HEK293T (cell line): ENCODE measurements around the gene FEM1C.

Experiments used
- CTCF ChIA-PET: fragments of 350-600 bp; formaldehyde crosslinking; extraction: SDS; loops from one replicate; lab custom pipeline; 2021; ENCODE audit warnings: antibody characterized with exemption, inconsistent platforms; lab: Yijun Ruan, JAX
- POLR2A ChIA-PET: fragments of 350-600 bp; formaldehyde crosslinking; extraction: SDS; loops from one replicate; lab custom pipeline; 2020; ENCODE audit warnings: antibody characterized with exemption, inconsistent platforms; lab: Yijun Ruan, JAX
- DNase-seq: peaks from one replicate; pipeline ENCODE4 v3.0.0; 2012; ENCODE audit warnings: mixed read lengths; ENCODE audit errors: extremely low spot score
- ARNT ChIP-seq: fragments of 450-650 bp; IDR thresholded peaks from 2 replicates; pipeline ENCODE4 v1.6.1; 2017; ENCODE audit warnings: mild to moderate bottlenecking
- BHLHE40 ChIP-seq: fragments of 450-650 bp; IDR thresholded peaks from 2 replicates; pipeline ENCODE4 v1.6.1; 2016; ENCODE audit warnings: mild to moderate bottlenecking, moderate library complexity, borderline replicate concordance
- CTBP1 ChIP-seq: fragments of 450-650 bp; IDR thresholded peaks from 2 replicates; pipeline ENCODE4 v1.6.1; 2016; ENCODE audit warnings: borderline replicate concordance
- ELF4 ChIP-seq: fragments of 450-650 bp; IDR thresholded peaks from 2 replicates; pipeline ENCODE4 v1.6.1; 2017; ENCODE audit warnings: antibody characterized with exemption
- FOXA1 ChIP-seq: fragments of 450-650 bp; IDR thresholded peaks from 2 replicates; pipeline ENCODE4 v1.6.1; 2016; ENCODE audit warnings: mild to moderate bottlenecking
- FOXK2 ChIP-seq: fragments of 450-650 bp; IDR thresholded peaks from 2 replicates; pipeline ENCODE4 v1.6.1; 2016; ENCODE audit warnings: mild to moderate bottlenecking
- FOXM1 ChIP-seq: fragments of 450-650 bp; IDR thresholded peaks from 2 replicates; pipeline ENCODE4 v1.6.1; 2017; ENCODE audit warnings: mild to moderate bottlenecking, borderline replicate concordance
- HDGF ChIP-seq: fragments of 450-650 bp; IDR thresholded peaks from 2 replicates; pipeline ENCODE4 v1.6.1; 2017; ENCODE audit warnings: antibody characterized with exemption, borderline replicate concordance
- L3MBTL2 ChIP-seq: fragments of 450-650 bp; conservative IDR thresholded peaks from 2 replicates; pipeline ENCODE4 v1.6.1; 2016; ENCODE audit warnings: mild to moderate bottlenecking
- LEF1 ChIP-seq: fragments of 450-650 bp; IDR thresholded peaks from 2 replicates; pipeline ENCODE4 v1.6.1; 2017; ENCODE audit warnings: mild to moderate bottlenecking, borderline replicate concordance
- NFRKB ChIP-seq: fragments of 450-650 bp; IDR thresholded peaks from 2 replicates; pipeline ENCODE4 v1.6.1; 2016; ENCODE audit warnings: mild to moderate bottlenecking, moderate library complexity
- SP1 ChIP-seq: fragments of 450-650 bp; IDR thresholded peaks from 2 replicates; pipeline ENCODE4 v1.6.1; 2017
- SUZ12 ChIP-seq: fragments of 450-650 bp; IDR thresholded peaks from 2 replicates; pipeline ENCODE4 v1.6.1; 2016; ENCODE audit warnings: mild to moderate bottlenecking
- TARDBP ChIP-seq: fragments of 450-650 bp; IDR thresholded peaks from 2 replicates; pipeline ENCODE4 v1.6.1; 2016
- ZNF384 ChIP-seq: fragments of 450-650 bp; IDR thresholded peaks from 2 replicates; pipeline ENCODE4 v1.6.1; 2016
- TF ChIP-seq, protein P1 (sequence below): fragments of 450-650 bp; IDR thresholded peaks from 2 replicates; pipeline ENCODE4 v1.6.1; 2016

FEM1C gene

DNA sequence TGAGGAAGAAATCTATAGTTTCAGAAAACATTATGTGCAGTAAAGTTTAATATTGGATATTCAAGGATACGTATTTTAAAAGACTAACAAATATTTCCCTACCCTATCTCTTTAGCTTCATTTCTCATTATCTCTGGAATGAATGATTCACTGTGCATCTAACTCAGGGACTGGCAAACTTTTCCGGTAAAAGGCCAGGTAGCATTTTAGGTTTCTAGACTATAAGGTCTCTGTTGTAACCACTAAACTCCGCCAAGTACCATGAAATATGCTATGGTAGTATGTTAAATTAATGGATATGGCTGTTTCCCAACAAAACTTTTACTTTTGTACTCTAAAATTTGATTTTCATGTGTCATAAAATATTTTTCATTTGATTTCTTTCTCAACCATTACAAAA lies 13.2 kb downstream of the FEM1C start:
- no peak for DNase-seq
- TF ChIP-seq L3MBTL2 (no peak), ELF4 (no peak), ZNF384 (no peak), CTBP1 (no peak), FOXK2 (no peak)
- ChIA-PET CTCF (no interaction called here), POLR2A (no interaction called here)

DNA sequence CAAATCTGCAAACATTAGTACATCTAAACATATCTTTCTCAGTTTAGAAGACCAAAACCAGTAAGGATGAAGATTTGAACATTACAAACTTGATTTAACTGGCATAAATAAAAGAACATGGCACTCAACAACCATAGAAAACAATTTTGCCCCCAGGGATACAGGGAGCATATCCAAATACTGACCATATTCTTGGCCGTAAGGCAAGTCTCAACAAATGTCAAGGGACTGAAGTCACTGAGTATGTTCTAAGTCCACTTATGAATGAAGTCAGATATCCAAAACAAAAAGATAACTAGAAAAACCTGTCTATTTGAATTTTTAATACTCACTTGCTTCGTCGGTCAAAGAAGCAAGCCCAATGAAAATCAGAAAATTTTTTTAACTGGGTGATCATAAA lies 14.1 kb downstream of the FEM1C start:
- ChIA-PET CTCF (no interaction called here), POLR2A (no interaction called here)
- TF ChIP-seq BHLHE40 (no peak), CTBP1 (no peak)
- no peak for DNase-seq

DNA sequence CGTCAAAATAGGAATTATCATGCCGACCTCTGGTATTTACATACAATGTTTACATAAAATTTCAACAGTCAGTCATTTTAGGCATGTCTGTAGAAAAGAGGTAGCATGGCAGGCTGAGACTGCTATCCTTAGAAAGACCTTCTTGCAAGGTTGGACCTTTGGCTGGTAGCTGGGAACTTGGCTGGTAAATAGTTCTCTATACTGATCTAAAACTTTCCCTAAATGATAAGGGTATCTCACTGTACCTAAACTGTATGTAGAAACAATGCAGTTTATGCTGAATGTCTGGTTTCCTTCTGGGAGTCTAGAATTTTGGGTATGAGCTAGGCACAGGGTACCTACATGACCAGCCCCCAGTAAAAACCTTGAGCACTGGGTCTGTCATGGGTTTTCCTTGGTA lies 18.0 kb downstream of the FEM1C start:
- CTCF ChIA-PET, result no interaction called here
- DNase-seq, result no peak
- POLR2A ChIA-PET, result interaction anchor here (0.7 to 1.4 kb wide), 2 partner anchors 17 to 27 kb away, joined by 3 read pairs; no protein-coding TSS in a partner anchor
- TF ChIP-seq SP1, result no peak
- TF ChIP-seq NFRKB, result no peak
- TF ChIP-seq ARNT, result no peak
- TF ChIP-seq ZNF384, result no peak
- TF ChIP-seq FOXA1, result no peak
- TF ChIP-seq, protein P1, sequence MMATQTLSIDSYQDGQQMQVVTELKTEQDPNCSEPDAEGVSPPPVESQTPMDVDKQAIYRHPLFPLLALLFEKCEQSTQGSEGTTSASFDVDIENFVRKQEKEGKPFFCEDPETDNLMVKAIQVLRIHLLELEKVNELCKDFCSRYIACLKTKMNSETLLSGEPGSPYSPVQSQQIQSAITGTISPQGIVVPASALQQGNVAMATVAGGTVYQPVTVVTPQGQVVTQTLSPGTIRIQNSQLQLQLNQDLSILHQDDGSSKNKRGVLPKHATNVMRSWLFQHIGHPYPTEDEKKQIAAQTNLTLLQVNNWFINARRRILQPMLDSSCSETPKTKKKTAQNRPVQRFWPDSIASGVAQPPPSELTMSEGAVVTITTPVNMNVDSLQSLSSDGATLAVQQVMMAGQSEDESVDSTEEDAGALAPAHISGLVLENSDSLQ, result no peak
- no peak for TF ChIP-seq ELF4
- TF ChIP-seq LEF1, result no peak
- no peak for TF ChIP-seq L3MBTL2
- TF ChIP-seq FOXK2, result no peak
- no peak for TF ChIP-seq CTBP1
- TF ChIP-seq FOXM1, result no peak
- TF ChIP-seq SUZ12, result no peak
- no peak for TF ChIP-seq BHLHE40
- no peak for TF ChIP-seq TARDBP
- no peak for TF ChIP-seq HDGF

DNA sequence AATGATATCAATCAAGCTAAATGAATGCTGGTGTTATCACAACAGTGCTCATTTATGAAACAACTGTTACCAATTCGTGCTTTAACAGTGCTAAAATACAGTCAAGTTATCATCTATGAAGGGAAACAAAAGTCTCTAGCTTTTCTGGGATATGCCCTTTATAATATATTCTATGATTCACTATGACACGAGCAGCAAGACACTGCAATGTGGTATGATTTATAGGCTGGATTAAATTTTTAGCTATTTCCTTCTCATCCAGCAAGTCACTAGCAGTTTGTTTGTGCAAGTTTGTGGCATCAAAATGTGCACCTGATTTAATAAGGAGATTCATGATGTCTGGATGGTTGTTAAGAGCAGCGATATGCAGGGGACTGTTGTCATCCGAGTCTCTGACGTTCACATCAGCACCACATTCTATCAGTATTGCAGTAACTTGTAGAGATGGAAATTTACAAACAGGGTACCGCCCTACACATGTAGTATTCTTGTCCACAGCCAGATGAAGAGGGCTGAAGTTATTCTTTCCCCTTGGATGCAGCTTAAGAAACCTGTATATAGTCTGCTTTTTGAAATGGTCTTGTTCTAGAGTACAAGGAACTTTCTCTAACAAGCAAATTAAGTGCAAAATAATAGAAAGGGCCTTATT lies 20.3 kb downstream of the FEM1C start:
- POLR2A ChIA-PET, result no interaction called here

DNA sequence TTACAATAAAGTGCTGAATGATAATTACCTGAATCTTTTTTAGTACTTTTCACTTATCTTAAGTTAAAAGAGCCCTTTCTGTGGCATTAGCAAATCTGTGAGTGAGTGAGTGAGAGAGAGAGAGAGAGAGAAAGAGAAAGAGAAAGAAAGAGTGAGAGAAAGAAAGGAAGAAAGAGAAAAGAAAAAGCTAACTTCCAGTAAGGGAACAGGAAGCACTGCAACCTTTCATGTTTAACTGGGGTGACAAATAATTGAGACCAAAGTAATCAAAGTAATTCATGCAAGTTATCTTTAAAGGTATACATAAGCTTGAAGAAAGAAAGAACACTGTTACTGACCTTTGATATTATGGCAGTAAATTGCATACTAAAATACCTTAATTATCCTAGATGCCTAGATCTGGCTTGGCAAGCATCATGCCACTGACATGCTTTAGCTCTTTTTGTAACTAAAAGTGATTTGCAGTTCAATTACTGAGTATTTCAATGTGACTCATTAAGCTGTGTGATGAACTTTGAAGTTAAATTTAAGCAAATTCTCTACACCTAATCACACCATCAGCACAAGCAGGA lies 21.7 kb downstream of the FEM1C start:
- ChIA-PET POLR2A (no interaction called here), CTCF (no interaction called here)
- no peak for DNase-seq
- TF ChIP-seq SP1 (no peak), ZNF384 (no peak), BHLHE40 (no peak), HDGF (no peak), ELF4 (no peak), L3MBTL2 (no peak), LEF1 (no peak), FOXK2 (no peak), ARNT (no peak), FOXM1 (no peak)
- TF ChIP-seq, protein P1, result no peak

More for the DNA sequence above, 20.3 kb downstream of the FEM1C start:
- no peak for DNase-seq
- CTCF ChIA-PET, result no interaction called here
- TF ChIP-seq NFRKB, result no peak
- TF ChIP-seq, protein P1, result no peak
- TF ChIP-seq SP1, result no peak
- TF ChIP-seq BHLHE40, result no peak
- TF ChIP-seq ARNT, result no peak
- TF ChIP-seq SUZ12, result no peak
- TF ChIP-seq FOXA1, result no peak
- no peak for TF ChIP-seq CTBP1
- no peak for TF ChIP-seq FOXK2
- no peak for TF ChIP-seq L3MBTL2
- no peak for TF ChIP-seq FOXM1
- no peak for TF ChIP-seq ELF4
- TF ChIP-seq HDGF, result no peak
- TF ChIP-seq LEF1, result no peak

DNA sequence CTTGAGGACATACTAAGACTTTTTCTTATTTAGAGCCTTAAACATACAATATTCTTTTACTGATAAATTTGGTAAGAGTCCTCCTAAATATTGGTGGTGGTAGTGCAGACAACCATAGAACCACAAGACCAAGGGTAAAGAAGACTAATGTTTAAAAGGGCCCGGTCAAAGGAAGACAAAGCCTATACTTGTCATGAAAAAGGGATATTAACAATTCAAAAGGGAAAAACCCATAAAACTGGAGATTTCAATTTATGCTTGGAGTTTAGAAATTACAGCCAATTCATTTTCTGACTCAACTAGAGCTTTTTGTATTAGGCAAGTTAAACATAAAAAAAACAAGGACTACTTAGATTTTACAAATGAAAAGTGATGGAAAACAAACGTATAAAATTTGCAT lies 24.4 kb downstream of the FEM1C start:
- DNase-seq, result no peak
- TF ChIP-seq CTBP1 (no peak), FOXA1 (no peak), SUZ12 (no peak), LEF1 (no peak), ZNF384 (no peak), ARNT (no peak), ELF4 (no peak), NFRKB (no peak), BHLHE40 (no peak), TARDBP (no peak)
- POLR2A ChIA-PET, result no interaction called here
- CTCF ChIA-PET, result interaction anchor here (0.5 kb wide), 1 partner anchor 44 kb away, joined by 3 read pairs; no protein-coding TSS in a partner anchor
